ENCODE data around the gene VAV2. TPM values are rescaled to one million over a fixed set of nuclear protein-coding genes. Genes with fewer than 3 reads are reported as not detected.

The VAV2 gene
- total RNA-seq, 2 donors from 2014 or later, result 7.0 to 7.3 TPM

- Mint-ChIP-seq H3K27ac (no peak overlapping the region), H3K4me3 (no peak overlapping the region), H3K9me3 (no peaks in the 10 kb centered on the region), H3K36me3 (ENCODE audit: low read depth) (no peaks in the 10 kb centered on the region), H3K27me3 (no peaks in the 10 kb centered on the region), H3K4me1 (no peaks in the 10 kb centered on the region)
- no peak for ATAC-seq (replicated peaks)
Measured at GRCh38 chr9:133881671-133882381, 110.3 kb downstream of the VAV2 start.

- H3K27ac Mint-ChIP-seq, result no peak overlapping the region
Measured at GRCh38 chr9:133880851-133881661, 111.1 kb downstream of the VAV2 start.

GRCh38 chr9:133880136-133880535, 112.0 kb downstream of the VAV2 start:
- H3K9me3 Mint-ChIP-seq, result no peaks in the 10 kb centered on the region
- H3K36me3 Mint-ChIP-seq (ENCODE audit: low read depth), result no peaks in the 10 kb centered on the region
- H3K27ac Mint-ChIP-seq, result no peak overlapping the region
- H3K4me1 Mint-ChIP-seq, result no peaks in the 10 kb centered on the region
- ATAC-seq (replicated peaks), result no peak
- H3K27me3 Mint-ChIP-seq, result no peaks in the 10 kb centered on the region
- no peak overlapping the region for H3K4me3 Mint-ChIP-seq

More at GRCh38 chr9:133880851-133881661, 111.1 kb downstream of the VAV2 start:
- ATAC-seq (replicated peaks), result no peak
- Mint-ChIP-seq H3K27me3 (no peaks in the 10 kb centered on the region), H3K4me3 (no peak overlapping the region), H3K9me3 (no peaks in the 10 kb centered on the region), H3K36me3 (ENCODE audit: low read depth) (no peaks in the 10 kb centered on the region), H3K4me1 (no peaks in the 10 kb centered on the region)

GRCh38 chr9:133879615-133880014, 112.5 kb downstream of the VAV2 start:
- no peak for ATAC-seq (replicated peaks)
- H3K27ac Mint-ChIP-seq, result no peak overlapping the region

GRCh38 chr9:133878402-133878801, 113.7 kb downstream of the VAV2 start:
- no peak overlapping the region for H3K27ac Mint-ChIP-seq
- ATAC-seq (replicated peaks), result no peak

More at GRCh38 chr9:133879615-133880014, 112.5 kb downstream of the VAV2 start:
- H3K36me3 Mint-ChIP-seq (ENCODE audit: low read depth), result no peaks in the 10 kb centered on the region
- H3K27me3 Mint-ChIP-seq, result no peaks in the 10 kb centered on the region
- H3K9me3 Mint-ChIP-seq, result no peaks in the 10 kb centered on the region
- H3K4me3 Mint-ChIP-seq, result no peak overlapping the region
- H3K4me1 Mint-ChIP-seq, result no peaks in the 10 kb centered on the region

GRCh38 chr9:133877967-133878366, 114.2 kb downstream of the VAV2 start:
- no peak overlapping the region for H3K4me3 Mint-ChIP-seq
- H3K27ac Mint-ChIP-seq, result no peak overlapping the region
- no peaks in the 10 kb centered on the region for H3K27me3 Mint-ChIP-seq
- no peak for ATAC-seq (replicated peaks)
- H3K4me1 Mint-ChIP-seq, result no peaks in the 10 kb centered on the region
- H3K36me3 Mint-ChIP-seq (ENCODE audit: low read depth), result no peaks in the 10 kb centered on the region
- no peaks in the 10 kb centered on the region for H3K9me3 Mint-ChIP-seq

More at GRCh38 chr9:133878402-133878801, 113.7 kb downstream of the VAV2 start:
- Mint-ChIP-seq H3K36me3 (ENCODE audit: low read depth) (no peaks in the 10 kb centered on the region), H3K4me1 (no peaks in the 10 kb centered on the region), H3K27me3 (no peaks in the 10 kb centered on the region), H3K4me3 (no peak overlapping the region), H3K9me3 (no peaks in the 10 kb centered on the region)

- H3K4me1 Mint-ChIP-seq, result no peaks in the 10 kb centered on the region
- H3K4me3 Mint-ChIP-seq, result no peak overlapping the region
- no peaks in the 10 kb centered on the region for H3K36me3 Mint-ChIP-seq (ENCODE audit: low read depth)
- H3K27me3 Mint-ChIP-seq, result no peaks in the 10 kb centered on the region
- ATAC-seq (replicated peaks), result no peak
- no peak overlapping the region for H3K27ac Mint-ChIP-seq
- no peaks in the 10 kb centered on the region for H3K9me3 Mint-ChIP-seq
Measured at GRCh38 chr9:133877327-133877726, 114.8 kb downstream of the VAV2 start.

GRCh38 chr9:133876836-133877235, 115.3 kb downstream of the VAV2 start:
- Mint-ChIP-seq H3K36me3 (ENCODE audit: low read depth) (no peaks in the 10 kb centered on the region), H3K4me1 (no peaks in the 10 kb centered on the region), H3K27ac (no peak overlapping the region), H3K4me3 (no peak overlapping the region), H3K9me3 (no peaks in the 10 kb centered on the region), H3K27me3 (no peaks in the 10 kb centered on the region)
- no peak for ATAC-seq (replicated peaks)

GRCh38 chr9:133876144-133876543, 116.0 kb downstream of the VAV2 start:
- Mint-ChIP-seq H3K9me3 (no peaks in the 10 kb centered on the region), H3K36me3 (ENCODE audit: low read depth) (no peaks in the 10 kb centered on the region)
- no peak for ATAC-seq (replicated peaks)

GRCh38 chr9:133875131-133875530, 117.0 kb downstream of the VAV2 start:
- Mint-ChIP-seq H3K9me3 (no peaks in the 10 kb centered on the region), H3K27me3 (peaks cover 3% of the 10 kb centered on the region), H3K4me1 (peaks cover 5% of the 10 kb centered on the region), H3K36me3 (ENCODE audit: low read depth) (no peaks in the 10 kb centered on the region), H3K4me3 (no peak overlapping the region), H3K27ac (no peak overlapping the region)
- ATAC-seq (replicated peaks), result no peak

More at GRCh38 chr9:133876144-133876543, 116.0 kb downstream of the VAV2 start:
- H3K4me1 Mint-ChIP-seq, result no peaks in the 10 kb centered on the region
- H3K4me3 Mint-ChIP-seq, result no peak overlapping the region
- H3K27ac Mint-ChIP-seq, result no peak overlapping the region
- no peaks in the 10 kb centered on the region for H3K27me3 Mint-ChIP-seq

- Mint-ChIP-seq H3K9me3 (no peaks in the 10 kb centered on the region), H3K4me1 (peaks cover 10% of the 10 kb centered on the region), H3K36me3 (ENCODE audit: low read depth) (no peaks in the 10 kb centered on the region), H3K27me3 (peaks cover 6% of the 10 kb centered on the region), H3K27ac (no peak overlapping the region), H3K4me3 (no peak overlapping the region)
- no peak for ATAC-seq (replicated peaks)
Measured at GRCh38 chr9:133874659-133875058, 117.5 kb downstream of the VAV2 start.

- H3K4me3 Mint-ChIP-seq, result no peak overlapping the region
- H3K4me1 Mint-ChIP-seq, result peaks cover 13% of the 10 kb centered on the region
- no peak for ATAC-seq (replicated peaks)
- H3K36me3 Mint-ChIP-seq (ENCODE audit: low read depth), result no peaks in the 10 kb centered on the region
- H3K9me3 Mint-ChIP-seq, result no peaks in the 10 kb centered on the region
- peaks cover 8% of the 10 kb centered on the region for H3K27me3 Mint-ChIP-seq
- no peak overlapping the region for H3K27ac Mint-ChIP-seq
Measured at GRCh38 chr9:133874060-133874657, 118.0 kb downstream of the VAV2 start.

- no peaks in the 10 kb centered on the region for H3K9me3 Mint-ChIP-seq
- no peak overlapping the region for H3K4me3 Mint-ChIP-seq
- H3K27me3 Mint-ChIP-seq, result peaks cover 8% of the 10 kb centered on the region
- H3K4me1 Mint-ChIP-seq, result peaks cover 13% of the 10 kb centered on the region
- ATAC-seq (replicated peaks), result no peak
- no peaks in the 10 kb centered on the region for H3K36me3 Mint-ChIP-seq (ENCODE audit: low read depth)
- H3K27ac Mint-ChIP-seq, result no peak overlapping the region
Measured at GRCh38 chr9:133873461-133873891, 118.6 kb downstream of the VAV2 start.

GRCh38 chr9:133873009-133873408, 119.1 kb downstream of the VAV2 start:
- H3K9me3 Mint-ChIP-seq, result no peaks in the 10 kb centered on the region
- H3K4me3 Mint-ChIP-seq, result no peak overlapping the region
- H3K27me3 Mint-ChIP-seq, result peaks cover 8% of the 10 kb centered on the region
- ATAC-seq (replicated peaks), result no peak
- peaks cover 13% of the 10 kb centered on the region for H3K4me1 Mint-ChIP-seq
- H3K36me3 Mint-ChIP-seq (ENCODE audit: low read depth), result no peaks in the 10 kb centered on the region
- H3K27ac Mint-ChIP-seq, result no peak overlapping the region
